B cell (primary cell): ENCODE measurements around the gene MYL6B.

Experiments
- CTCF ChIP-seq: fragments of 200-600 bp; IDR thresholded peaks from one replicate; pipeline ENCODE4 v1.8.0; 2022; ENCODE audit warnings: antibody characterized with exemption, mild to moderate bottlenecking
- EZH2 ChIP-seq: IDR thresholded peaks from 2 replicates; pipeline ENCODE4 v1.6.1; 2012; ENCODE audit warnings: borderline replicate concordance, low read depth, mild to moderate bottlenecking, moderate library complexity, low read length; ENCODE audit not compliant: insufficient read depth, poor library complexity, severe bottlenecking

GRCh38 chr12:56129206-56129941 lies 23.0 kb upstream of the MYL6B start:
- TF ChIP-seq EZH2 (no peak), CTCF (no peak)
